Melanocyte of skin (primary cell): ENCODE measurements around the gene SYDE1. TPM values are rescaled to one million over a fixed set of nuclear protein-coding genes. Genes with fewer than 3 reads are reported as not detected.

Source experiments
- small RNA-seq, 2 donors: library from RNA; depleted of rRNA; stranded (forward); fragments of <200 nt; gene quantifications; one replicate each; pipeline ENCODE3, GENCODE V24; 2012
- total RNA-seq, 2 donors: library from RNA; depleted of rRNA; stranded (reverse); fragments of >200 nt; gene quantifications; 2 replicates each; pipeline ENCODE4 v1.2.3, GENCODE V29; 2012

SYDE1 gene, protein sequence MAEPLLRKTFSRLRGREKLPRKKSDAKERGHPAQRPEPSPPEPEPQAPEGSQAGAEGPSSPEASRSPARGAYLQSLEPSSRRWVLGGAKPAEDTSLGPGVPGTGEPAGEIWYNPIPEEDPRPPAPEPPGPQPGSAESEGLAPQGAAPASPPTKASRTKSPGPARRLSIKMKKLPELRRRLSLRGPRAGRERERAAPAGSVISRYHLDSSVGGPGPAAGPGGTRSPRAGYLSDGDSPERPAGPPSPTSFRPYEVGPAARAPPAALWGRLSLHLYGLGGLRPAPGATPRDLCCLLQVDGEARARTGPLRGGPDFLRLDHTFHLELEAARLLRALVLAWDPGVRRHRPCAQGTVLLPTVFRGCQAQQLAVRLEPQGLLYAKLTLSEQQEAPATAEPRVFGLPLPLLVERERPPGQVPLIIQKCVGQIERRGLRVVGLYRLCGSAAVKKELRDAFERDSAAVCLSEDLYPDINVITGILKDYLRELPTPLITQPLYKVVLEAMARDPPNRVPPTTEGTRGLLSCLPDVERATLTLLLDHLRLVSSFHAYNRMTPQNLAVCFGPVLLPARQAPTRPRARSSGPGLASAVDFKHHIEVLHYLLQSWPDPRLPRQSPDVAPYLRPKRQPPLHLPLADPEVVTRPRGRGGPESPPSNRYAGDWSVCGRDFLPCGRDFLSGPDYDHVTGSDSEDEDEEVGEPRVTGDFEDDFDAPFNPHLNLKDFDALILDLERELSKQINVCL
- 10 to 100 TPM; 39.6 to 45.8 TPM for total RNA-seq

GRCh38 chr19:15107061-15108010 lies at the start of gene SYDE1:
SYDE1 (plus strand) TSS chr19:15107401; CDS start chr19:15107434, 33 bp downstream.

GRCh38 chr19:15081911-15082310 lies 25.3 kb upstream of the SYDE1 start, which contains the start of gene OR1I1:
OR1I1 (plus strand) TSS chr19:15082211; CDS start chr19:15087066, 4,855 bp downstream.

Small RNA genes lying within 50 kb of the gene (small RNA-seq; reads per million reads assigned to genes)
- 0 reads per million in 2 donors for gene RNU6-782P

Other genes with a start within 250 kb of the SYDE1 start
- not detected for gene OR7A17, start 221.3 kb upstream of the SYDE1 start, total RNA-seq
- gene OR7C2, start 165.9 kb upstream of the SYDE1 start, total RNA-seq: not detected
- gene SLC1A6, start 127.5 kb upstream of the SYDE1 start, total RNA-seq: not detected
- gene CASP14, start 57.9 kb upstream of the SYDE1 start, total RNA-seq: not detected
- gene OR1I1, start 25.2 kb upstream of the SYDE1 start, total RNA-seq: not detected
- gene NOTCH3, start 93.6 kb downstream of the SYDE1 start, total RNA-seq: 1 to 10 TPM; 1.3 to 1.7 TPM
- gene EPHX3, start 125.0 kb downstream of the SYDE1 start, total RNA-seq: under 1 TPM in 1 of 2 donors, not detected in 1; under 0.01 TPM
- 10 to 100 TPM; 17.9 to 24.0 TPM for gene BRD4, start 225.1 kb downstream of the SYDE1 start, total RNA-seq